Caco-2 (cell line): ENCODE data around the gene PSMD11. TPM values are rescaled to one million over a fixed set of nuclear protein-coding genes. Genes with fewer than 3 reads are reported as not detected.

Experiments
- BruUV-seq: library from RNA; stranded (reverse); fragments of 400-500 nt; replicated peaks from 2 replicates; lab custom pipeline; 2021; lab: Mats Ljungman, UMichigan
- CTCF ChIA-PET: fragments of 300-600 bp; sonication (Branson Sonifier 250); formaldehyde crosslinking; loops from one replicate; lab custom pipeline; 2022; ENCODE audit warnings: antibody characterized with exemption; lab: Charles Lee
- POLR2A ChIA-PET: fragments of 300-600 bp; sonication (Branson Sonifier 250); formaldehyde crosslinking; loops from one replicate; lab custom pipeline; 2022; ENCODE audit warnings: antibody characterized with exemption; lab: Charles Lee
- DNase-seq, 2 experiments: peaks; one replicate each; pipeline versions ENCODE4 v3.0.0 to v3.0.0-alpha.2; 2020 to 2022
- H3K27me3 ChIP-seq: replicated peaks from 2 replicates; pipeline ENCODE4 v1.6.0; 2011; ENCODE audit warnings: low read length; ENCODE audit not compliant: control insufficient read depth, insufficient read depth
- H3K36me3 ChIP-seq: 2 replicates; pipeline ENCODE4 v1.5.1; 2011; ENCODE audit warnings: low read length; ENCODE audit not compliant: control insufficient read depth, insufficient read depth
- H3K4me1 ChIP-seq: fragments of 250-450 bp; sonication (Bioruptor Pico); 2 replicates; pipeline ENCODE4 v1.5.1; 2020; ENCODE audit warnings: mild to moderate bottlenecking
- H3K4me3 ChIP-seq: 2 replicates; pipeline ENCODE4 v1.5.1; 2011; ENCODE audit warnings: low read depth, mild to moderate bottlenecking, control low read depth, low read length
- H3K9me3 ChIP-seq: fragments of 250-450 bp; sonication (Bioruptor Pico); 2 replicates; pipeline ENCODE4 v1.5.1; 2020; ENCODE audit warnings: mild to moderate bottlenecking, moderate library complexity
- H3K27ac Mint-ChIP-seq: one replicate; pipeline ENCODE4 v1.8.0; 2022; ENCODE audit warnings: mixed read lengths; ENCODE audit not compliant: unreplicated experiment
- H3K27me3 Mint-ChIP-seq: one replicate; pipeline ENCODE4 v1.8.0; 2022; ENCODE audit warnings: mixed read lengths; ENCODE audit not compliant: insufficient read depth, unreplicated experiment
- H3K36me3 Mint-ChIP-seq: one replicate; pipeline ENCODE4 v1.8.0; 2022; ENCODE audit warnings: mild to moderate bottlenecking, mixed read lengths; ENCODE audit not compliant: insufficient read depth, unreplicated experiment
- H3K4me1 Mint-ChIP-seq: one replicate; pipeline ENCODE4 v1.8.0; 2022; ENCODE audit warnings: low read depth, mixed read lengths; ENCODE audit not compliant: unreplicated experiment
- H3K4me3 Mint-ChIP-seq: one replicate; pipeline ENCODE4 v1.8.0; 2022; ENCODE audit warnings: mild to moderate bottlenecking, moderate library complexity, mixed read lengths; ENCODE audit not compliant: unreplicated experiment
- H3K9me3 Mint-ChIP-seq: one replicate; pipeline ENCODE4 v1.8.0; 2022; ENCODE audit warnings: mixed read lengths; ENCODE audit not compliant: unreplicated experiment
- CTCF ChIP-seq, 2 experiments: fragments of 200-600 bp in 1 of 2; IDR thresholded peaks; 1 replicate in 1 of 2; 2 replicates in 1 of 2; pipeline versions ENCODE4 v1.5.1 to v1.8.0; 2011 to 2022; ENCODE audit warnings: antibody characterized with exemption in 1 of 2, control low read depth in 1 of 2, inconsistent platforms in 1 of 2, low read depth in 1 of 2, low read length in 1 of 2, mild to moderate bottlenecking in 1 of 2, moderate library complexity in 1 of 2; ENCODE audit not compliant: insufficient read depth in 1 of 2, severe bottlenecking in 1 of 2, unreplicated experiment in 1 of 2
- intact Hi-C: fragments of 100-400 bp; cut with micrococcal nuclease; formaldehyde crosslinking; loops from one replicate; pipeline ENCODE4 v1.10.0; 2022; ENCODE audit not compliant: unreplicated experiment
- total RNA-seq: library from RNA; stranded (reverse); gene quantifications from 2 replicates; pipeline ENCODE4 v1.2.3, GENCODE V29; 2022

The PSMD11 gene
- total RNA-seq, 1 experiment from 2014 or later, result 208 TPM

- no peak for TF ChIP-seq CTCF (IDR thresholded peaks at IDR 0.05; ENCODE audit: insufficient read depth in 1 of 2, low read depth in 1 of 2, low read length in 1 of 2, severe bottlenecking in 1 of 2, unreplicated experiment in 1 of 2)
- Histone ChIP-seq H3K4me1 (peaks cover 18% of the 10 kb centered on the region), H3K4me3 (no peak overlapping the region; the same call in 1 of the 2 replicates), H3K27me3 (no peaks in the 10 kb centered on the region), H3K36me3 (no peaks in the 10 kb centered on the region), H3K9me3 (no peaks in the 10 kb centered on the region)
- no TSS peak for BruUV-seq
- H3K4me1 Mint-ChIP-seq, result peaks cover 24% of the 10 kb centered on the region
- H3K27ac Mint-ChIP-seq, result peak overlapping the region; percentile 79
- no peak for DNase-seq
- H3K9me3 Mint-ChIP-seq, result no peaks in the 10 kb centered on the region
- peaks cover 68% of the 10 kb centered on the region for H3K36me3 Mint-ChIP-seq
- CTCF ChIA-PET, result interaction anchor here (1.1 kb wide), 1 partner anchor 44 kb away, joined by 3 read pairs; the partner anchor contains the start of gene PSMD11
- no peaks in the 10 kb centered on the region for H3K27me3 Mint-ChIP-seq
- H3K4me3 Mint-ChIP-seq, result peak overlapping the region; percentile 88
- intact Hi-C loops, result no loop called here
- POLR2A ChIA-PET, result no interaction called here
These were observed 44.4 kb downstream of the PSMD11 start for GRCh38 chr17:32488604-32489180.

GRCh38 chr17:32489320-32490100, 45.2 kb downstream of the PSMD11 start:
- Mint-ChIP-seq H3K4me1 (peaks cover 18% of the 10 kb centered on the region), H3K27ac (peak overlapping the region; percentile 79), H3K4me3 (peak overlapping the region; percentile 88), H3K9me3 (no peaks in the 10 kb centered on the region), H3K36me3 (peaks cover 68% of the 10 kb centered on the region), H3K27me3 (no peaks in the 10 kb centered on the region)
- H3K36me3 ChIP-seq, result no peaks in the 10 kb centered on the region
- H3K9me3 ChIP-seq, result no peaks in the 10 kb centered on the region
- ChIA-PET POLR2A (interaction anchor here (0.6 kb wide), 1 partner anchor 15 kb away, joined by 3 read pairs; no protein-coding TSS in a partner anchor), CTCF (interaction anchor here (1.1 kb wide), 1 partner anchor 45 kb away, joined by 3 read pairs; the partner anchor contains the start of gene PSMD11)
- DNase-seq, result no peak
- intact Hi-C loops, result no loop called here
- H3K4me1 ChIP-seq, result peaks cover 18% of the 10 kb centered on the region
- H3K27me3 ChIP-seq, result no peaks in the 10 kb centered on the region
- no peak for TF ChIP-seq CTCF (IDR thresholded peaks at IDR 0.05; ENCODE audit: insufficient read depth in 1 of 2, low read depth in 1 of 2, low read length in 1 of 2, severe bottlenecking in 1 of 2, unreplicated experiment in 1 of 2)
- H3K4me3 ChIP-seq, result no peak overlapping the region
- BruUV-seq, result no TSS peak

- Histone ChIP-seq H3K4me3 (no peak overlapping the region), H3K27me3 (no peaks in the 10 kb centered on the region), H3K36me3 (no peaks in the 10 kb centered on the region), H3K4me1 (peaks cover 18% of the 10 kb centered on the region), H3K9me3 (no peaks in the 10 kb centered on the region)
- Mint-ChIP-seq H3K27ac (no peak overlapping the region), H3K4me3 (no peak overlapping the region), H3K4me1 (peaks cover 18% of the 10 kb centered on the region), H3K9me3 (no peaks in the 10 kb centered on the region), H3K36me3 (peaks cover 71% of the 10 kb centered on the region), H3K27me3 (no peaks in the 10 kb centered on the region)
- intact Hi-C loops, result no loop called here
- BruUV-seq, result no TSS peak
- DNase-seq, result no peak
- no peak for TF ChIP-seq CTCF (IDR thresholded peaks at IDR 0.05; ENCODE audit: insufficient read depth in 1 of 2, low read depth in 1 of 2, low read length in 1 of 2, severe bottlenecking in 1 of 2, unreplicated experiment in 1 of 2)
- ChIA-PET POLR2A (no interaction called here), CTCF (no interaction called here)
These were observed 45.8 kb downstream of the PSMD11 start for GRCh38 chr17:32490101-32490482.
